Loucy (cell line): ENCODE measurements around the gene KDM5B.

Source experiments
- EZH2phosphoT487 ChIP-seq: fragments of 200-600 bp; IDR thresholded peaks from 2 replicates; pipeline ENCODE4 v1.6.1; 2018; ENCODE audit warnings: antibody characterized with exemption, mild to moderate bottlenecking, moderate library complexity, borderline replicate concordance
- TF ChIP-seq, protein P1 (sequence below): fragments of 200-600 bp; sonication (generic); conservative IDR thresholded peaks from 2 replicates; pipeline ENCODE4 v1.5.1; 2014; ENCODE audit warnings: mild to moderate bottlenecking, antibody characterized with exemption, low read length

GRCh38 chr1:202689493-202690342 is 118.5 kb downstream of the KDM5B start:
- TF ChIP-seq, protein P1, sequence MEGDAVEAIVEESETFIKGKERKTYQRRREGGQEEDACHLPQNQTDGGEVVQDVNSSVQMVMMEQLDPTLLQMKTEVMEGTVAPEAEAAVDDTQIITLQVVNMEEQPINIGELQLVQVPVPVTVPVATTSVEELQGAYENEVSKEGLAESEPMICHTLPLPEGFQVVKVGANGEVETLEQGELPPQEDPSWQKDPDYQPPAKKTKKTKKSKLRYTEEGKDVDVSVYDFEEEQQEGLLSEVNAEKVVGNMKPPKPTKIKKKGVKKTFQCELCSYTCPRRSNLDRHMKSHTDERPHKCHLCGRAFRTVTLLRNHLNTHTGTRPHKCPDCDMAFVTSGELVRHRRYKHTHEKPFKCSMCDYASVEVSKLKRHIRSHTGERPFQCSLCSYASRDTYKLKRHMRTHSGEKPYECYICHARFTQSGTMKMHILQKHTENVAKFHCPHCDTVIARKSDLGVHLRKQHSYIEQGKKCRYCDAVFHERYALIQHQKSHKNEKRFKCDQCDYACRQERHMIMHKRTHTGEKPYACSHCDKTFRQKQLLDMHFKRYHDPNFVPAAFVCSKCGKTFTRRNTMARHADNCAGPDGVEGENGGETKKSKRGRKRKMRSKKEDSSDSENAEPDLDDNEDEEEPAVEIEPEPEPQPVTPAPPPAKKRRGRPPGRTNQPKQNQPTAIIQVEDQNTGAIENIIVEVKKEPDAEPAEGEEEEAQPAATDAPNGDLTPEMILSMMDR = no peak
- no peak for TF ChIP-seq EZH2phosphoT487
